Hematopoietic multipotent progenitor cell (in vitro differentiated cells): ENCODE results near the gene ADAMTS4. TPM values are rescaled to one million over a fixed set of nuclear protein-coding genes. Genes with fewer than 3 reads are reported as not detected.

Experiments
- DNase-seq, 3 donors: peaks; one replicate each; pipeline ENCODE4 v3.0.0-alpha.2; 2011 to 2015; ENCODE audit warnings: low read depth in 2 of 3, low spot score in 2 of 3
- total RNA-seq: library from RNA; depleted of rRNA; stranded (reverse); fragments of >200 nt; gene quantifications from one replicate; pipeline ENCODE4 v1.2.3, GENCODE V29; 2012

Gene ADAMTS4
- total RNA-seq, 1 donor, result under 0.01 TPM

DNA sequence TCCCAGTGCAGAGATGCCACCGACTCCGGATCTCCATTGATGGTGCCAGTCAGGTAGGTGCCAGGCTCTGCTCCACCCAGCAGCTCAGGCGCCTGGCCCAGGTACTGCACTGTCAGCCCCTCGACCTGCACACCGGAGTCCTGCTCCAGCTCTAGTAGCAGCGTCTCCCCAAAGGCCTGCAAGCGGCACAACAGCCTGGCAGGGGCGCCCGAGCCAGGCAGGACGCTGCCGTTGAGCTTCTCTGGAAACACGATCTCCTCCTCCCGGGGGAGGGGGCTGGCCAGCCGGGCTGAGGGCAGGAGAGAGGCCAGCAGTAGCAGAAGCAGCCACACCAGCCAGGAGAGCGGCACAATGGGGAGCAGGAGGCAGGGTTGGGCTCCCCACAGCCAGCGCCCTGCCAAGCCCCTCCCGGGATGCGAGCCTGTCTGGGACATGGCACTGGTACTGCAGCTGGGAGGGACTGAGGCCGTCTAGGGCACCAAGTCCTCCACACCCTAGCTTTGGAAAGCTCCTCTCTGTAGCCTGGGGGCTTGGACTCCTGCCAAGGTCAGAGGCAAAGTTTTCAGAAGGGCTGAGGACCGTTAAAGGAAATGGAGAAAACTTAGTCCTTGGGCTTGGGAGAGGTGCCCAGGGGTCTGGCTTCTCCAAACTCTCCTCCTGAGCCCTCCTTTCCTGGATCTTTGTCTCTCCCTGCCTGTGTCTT lies 509 bp downstream of the ADAMTS4 start:
- no peak for DNase-seq

DNA sequence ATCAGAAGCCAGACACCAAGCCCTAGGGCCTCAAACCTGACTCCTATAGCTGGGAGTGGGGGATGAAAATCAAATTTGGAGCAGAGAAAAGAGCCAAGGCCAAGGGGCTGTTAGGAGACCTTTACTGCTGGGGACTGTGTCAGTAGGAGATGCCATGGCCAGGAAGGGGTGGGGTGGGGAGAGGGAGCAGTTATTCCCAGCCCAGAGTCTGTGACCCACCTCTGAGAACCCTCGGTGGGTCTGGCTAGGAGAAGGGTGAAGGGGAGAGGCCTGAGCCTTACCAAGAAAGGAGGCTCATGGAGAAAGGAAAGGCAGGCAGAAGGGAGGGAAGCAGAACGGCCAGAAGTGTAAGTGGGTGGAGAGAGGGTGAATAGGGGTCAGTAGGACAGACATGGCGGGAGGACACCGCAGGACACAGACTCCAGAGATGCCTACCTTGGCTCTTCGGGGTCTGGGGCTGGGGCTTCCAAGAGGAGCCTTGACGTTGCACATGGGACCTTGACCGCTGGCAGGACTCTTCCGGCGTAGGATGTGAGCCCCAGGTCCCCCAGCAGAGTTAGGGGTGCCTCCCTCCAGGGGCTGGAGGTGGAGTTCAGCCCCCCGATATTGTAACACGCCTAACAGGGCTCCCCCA lies 1.2 kb downstream of the ADAMTS4 start:
- DNase-seq, result no peak

DNA sequence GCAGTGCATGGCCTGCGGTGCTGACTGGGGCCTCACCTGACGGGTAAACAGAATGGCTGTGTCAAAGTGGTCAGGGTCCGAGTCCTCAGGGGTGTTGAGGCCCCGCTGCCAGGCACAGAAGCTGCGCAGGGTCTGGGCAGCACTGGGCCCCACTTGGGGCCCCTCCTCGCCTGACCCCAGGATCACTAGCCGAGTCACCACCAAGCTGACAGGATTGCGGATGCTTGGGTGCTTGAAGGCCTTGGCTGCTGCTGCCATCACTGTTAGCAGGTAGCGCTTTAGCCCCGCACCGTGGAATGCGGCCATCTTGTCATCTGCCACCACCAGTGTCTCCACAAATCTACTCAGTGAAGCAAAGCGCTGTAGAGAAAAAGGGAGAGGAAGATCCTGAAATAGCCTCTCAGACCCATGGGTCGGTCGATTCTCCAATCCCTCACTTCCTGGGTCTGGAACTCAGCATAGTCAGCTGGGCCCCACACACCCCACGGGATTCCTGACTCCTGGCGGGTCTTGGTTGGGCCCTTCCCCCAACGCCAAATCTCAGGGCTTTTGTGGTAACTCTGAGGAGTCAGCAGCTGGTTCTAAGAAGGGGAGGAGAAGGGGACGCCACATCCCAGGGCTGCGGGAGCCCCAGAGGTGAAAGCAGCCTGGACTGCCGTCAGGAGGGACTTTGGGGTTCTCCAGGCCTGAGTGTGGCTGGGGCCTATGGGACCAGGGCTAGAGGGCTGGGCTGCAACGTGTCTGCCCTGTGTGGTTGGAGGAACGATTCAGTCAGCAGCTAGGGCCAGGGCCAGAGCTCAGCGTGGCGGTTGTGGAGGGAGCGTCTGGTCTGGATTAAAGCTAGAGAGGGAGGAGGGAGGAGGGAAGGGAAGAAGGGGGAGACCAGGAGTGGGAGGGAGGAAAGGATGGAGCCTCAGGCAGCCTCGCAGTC lies 2.1 kb downstream of the ADAMTS4 start:
- DNase-seq, result no peak

DNA sequence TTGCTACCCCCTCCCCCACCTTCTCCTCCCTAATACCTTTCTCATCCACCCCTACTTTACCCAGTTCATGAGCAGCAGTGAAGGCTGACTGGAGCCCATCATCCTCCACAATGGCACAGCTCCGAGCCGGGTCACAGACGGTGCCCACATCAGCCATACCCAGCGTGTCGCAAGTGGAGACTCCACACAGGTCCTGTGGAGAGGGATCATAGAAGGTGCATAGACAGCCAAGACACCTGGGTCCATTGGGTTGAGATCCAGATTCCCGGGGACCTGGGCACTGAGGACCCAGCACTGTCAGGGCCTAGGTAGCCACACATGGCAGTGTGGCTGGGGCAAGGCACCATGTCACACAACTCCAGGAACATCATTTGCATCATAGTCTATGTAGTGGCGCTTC lies 2.7 kb downstream of the ADAMTS4 start:
- no peak for DNase-seq

DNA sequence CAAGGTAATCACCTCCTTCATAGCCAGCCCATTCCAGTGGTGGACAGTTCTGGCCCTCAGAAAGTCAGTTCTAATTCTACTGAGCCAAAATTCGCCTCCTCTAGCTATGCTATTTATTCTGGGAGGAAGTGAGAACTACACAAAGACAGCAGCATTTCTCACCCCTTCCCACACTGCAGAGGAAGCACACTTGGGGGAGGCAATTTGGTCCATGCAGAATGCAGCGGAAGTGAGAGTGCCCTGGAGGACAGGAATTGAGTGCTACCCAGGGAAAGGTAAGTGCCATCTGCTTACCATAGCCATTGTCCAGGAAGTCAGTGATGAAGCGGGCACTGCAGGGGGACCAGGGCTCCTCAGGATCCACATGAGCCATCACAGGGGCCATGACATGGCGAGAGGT lies 3.7 kb downstream of the ADAMTS4 start:
- DNase-seq, result no peak

DNA sequence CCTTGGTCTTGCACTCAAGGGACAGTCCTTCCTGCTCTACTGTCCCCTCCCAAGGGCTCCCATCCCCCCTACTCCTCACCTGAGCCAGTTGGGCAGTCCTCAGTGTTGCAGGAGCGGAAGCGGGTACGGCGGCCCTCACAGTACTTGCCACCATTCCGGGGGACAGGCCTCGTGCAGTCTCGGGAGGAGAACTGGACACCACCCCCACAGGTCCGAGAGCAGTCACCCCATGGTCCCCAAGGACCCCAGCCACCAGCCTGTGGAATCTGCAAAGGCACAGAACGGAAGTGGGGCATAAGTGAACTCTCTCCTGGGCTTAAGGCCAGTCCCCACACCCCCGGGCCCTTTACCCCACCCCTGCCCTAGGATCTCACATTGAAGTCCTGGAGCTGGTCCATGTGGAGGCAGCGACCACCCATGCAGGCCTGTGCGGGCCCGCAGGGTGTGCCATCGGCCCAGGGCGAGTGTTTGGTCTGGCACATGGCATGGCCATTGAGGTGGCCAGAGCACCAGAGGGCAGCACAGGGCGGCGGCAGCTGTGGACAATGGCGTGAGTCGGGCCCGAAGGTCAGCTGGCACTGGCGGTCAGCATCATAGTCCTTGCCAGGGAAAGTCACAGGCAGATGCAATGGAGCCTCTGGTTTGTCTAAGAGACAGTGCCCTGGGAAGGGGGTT lies 5.2 kb downstream of the ADAMTS4 start:
- no peak for DNase-seq

DNA sequence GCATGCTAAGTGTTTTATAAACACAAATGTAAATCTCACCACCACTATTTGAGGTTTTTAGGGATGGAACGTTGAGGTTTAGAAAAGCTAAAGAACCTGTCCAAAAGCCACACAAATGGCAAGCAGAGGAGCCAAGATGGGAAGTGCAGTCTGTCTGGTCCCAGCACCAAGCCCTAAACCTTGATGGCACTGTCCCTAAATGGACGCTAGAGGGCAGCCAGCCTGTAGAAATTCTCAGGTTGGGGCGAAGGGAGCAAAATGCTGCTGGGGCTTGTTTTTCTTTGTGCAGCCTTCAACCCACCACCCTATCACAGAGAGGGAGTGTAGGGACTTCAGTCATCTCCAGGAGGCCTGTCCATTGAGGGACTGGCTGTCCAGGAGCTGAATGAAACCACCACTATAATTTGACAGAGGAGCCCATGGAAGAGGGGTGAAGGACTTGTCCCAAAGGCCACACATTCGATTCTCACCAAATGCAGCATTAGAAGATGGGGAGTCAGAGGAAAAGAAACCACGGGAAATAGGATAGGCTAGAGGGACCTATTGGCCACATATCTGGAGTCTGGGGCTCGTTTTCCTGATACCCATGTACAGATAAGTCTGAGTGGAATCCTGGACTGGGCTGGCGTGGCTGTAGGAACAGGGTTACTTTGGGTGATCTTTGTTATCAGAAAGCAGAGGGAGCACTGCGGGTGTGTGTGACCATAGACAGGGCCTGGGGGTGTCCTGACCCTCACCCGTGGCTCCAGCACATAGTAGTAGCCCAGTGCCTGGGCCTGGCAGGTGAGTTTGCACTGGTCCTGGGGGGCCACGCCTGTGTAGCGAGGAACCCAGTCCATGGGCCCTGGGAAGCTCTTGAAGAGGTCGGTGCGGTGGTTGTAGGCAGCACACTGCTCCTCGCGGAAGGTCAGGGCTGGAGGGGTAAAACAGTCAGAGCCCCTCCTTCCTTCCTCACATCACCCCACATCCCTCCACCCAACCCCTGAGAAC lies 6.1 kb downstream of the ADAMTS4 start:
- peak in 2 of 3 donors; percentile 61 to 87 for DNase-seq

DNA sequence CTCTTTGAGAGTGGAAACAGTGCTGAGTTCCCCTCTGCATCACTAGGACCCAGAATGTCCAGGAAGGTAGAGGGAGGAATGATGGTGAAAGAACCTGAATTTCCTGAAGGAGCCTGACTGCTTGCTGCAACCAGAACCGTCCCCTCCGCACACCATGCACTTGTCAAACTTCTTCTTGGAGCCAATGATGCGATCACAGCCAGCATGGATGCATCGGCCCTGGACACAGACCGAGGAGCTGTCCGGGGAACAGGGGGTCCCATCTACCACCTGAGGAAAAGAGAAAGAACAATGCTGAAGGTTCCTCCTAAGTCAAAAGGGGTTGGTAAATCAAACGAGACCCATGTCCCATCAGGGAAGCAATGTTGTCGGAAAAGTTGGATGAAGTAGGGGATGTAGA lies 6.9 kb downstream of the ADAMTS4 start:
- no peak for DNase-seq

DNA sequence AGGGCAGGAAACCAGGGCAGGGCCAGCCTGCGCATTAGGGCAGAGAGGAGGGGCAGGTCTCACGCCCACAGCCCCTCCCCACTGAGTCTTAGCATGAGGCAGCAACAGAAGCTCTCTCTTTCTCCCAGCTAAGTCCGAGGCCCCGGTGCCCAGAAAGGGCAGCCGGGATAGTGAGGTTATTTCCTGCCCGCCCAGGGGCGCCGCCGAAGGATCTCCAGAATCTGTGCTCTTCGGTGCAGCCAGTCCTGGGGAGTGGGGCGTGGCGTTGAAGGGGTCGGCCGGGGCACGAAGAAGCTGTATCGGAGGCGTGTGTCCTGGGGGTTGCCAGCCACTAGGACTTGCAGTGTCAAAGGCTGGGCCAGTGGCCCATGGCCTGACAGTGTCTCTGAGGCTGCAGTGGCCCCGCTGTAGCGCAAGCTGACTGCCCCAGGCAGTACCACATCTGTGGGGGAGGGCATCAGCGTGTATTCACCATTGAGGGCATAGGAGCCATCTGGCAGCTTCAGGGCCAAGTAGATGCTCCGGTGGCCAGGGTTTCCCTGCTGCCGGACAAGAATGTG lies 7.8 kb downstream of the ADAMTS4 start:
- DNase-seq, result no peak

DNA sequence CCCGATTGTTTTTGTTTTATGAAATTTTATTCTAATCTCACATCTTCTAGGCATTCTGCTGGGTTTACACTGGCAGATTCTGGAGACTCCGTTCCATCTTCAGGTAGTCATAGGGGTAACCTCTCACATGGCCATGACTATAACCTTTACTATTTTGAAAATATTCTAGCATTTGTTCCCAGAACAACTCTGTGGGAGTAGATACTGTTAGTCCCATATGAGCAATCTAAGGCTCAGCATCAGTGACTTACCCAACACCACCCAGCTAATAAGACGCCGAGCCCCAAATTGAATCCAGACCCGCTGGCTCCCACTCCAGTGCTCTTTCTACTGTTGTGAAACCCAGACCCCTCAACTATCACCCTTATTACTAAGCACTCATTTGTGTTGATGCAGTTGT lies 9.8 kb downstream of the ADAMTS4 start:
- no peak for DNase-seq

DNA sequence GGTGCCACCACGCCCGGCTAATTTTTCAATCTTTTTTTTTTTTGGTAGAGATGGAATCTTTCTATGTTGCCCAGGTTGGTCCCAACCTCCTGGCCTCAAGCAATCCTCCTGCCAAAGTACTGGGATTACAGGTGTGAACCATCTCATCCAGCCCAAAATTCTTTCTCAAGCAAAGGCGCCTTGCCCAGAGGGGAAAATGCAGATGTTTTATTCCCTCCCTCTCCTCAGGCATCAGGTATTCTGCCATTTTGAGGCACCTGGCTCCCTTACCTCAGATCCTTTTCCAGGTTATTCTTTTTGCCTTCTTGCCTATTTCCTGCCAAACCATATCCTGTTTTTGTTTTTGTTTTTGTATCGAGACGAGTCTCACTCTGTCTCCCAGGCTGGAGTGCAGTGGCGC lies 10.5 kb downstream of the ADAMTS4 start:
- DNase-seq, result no peak

DNA sequence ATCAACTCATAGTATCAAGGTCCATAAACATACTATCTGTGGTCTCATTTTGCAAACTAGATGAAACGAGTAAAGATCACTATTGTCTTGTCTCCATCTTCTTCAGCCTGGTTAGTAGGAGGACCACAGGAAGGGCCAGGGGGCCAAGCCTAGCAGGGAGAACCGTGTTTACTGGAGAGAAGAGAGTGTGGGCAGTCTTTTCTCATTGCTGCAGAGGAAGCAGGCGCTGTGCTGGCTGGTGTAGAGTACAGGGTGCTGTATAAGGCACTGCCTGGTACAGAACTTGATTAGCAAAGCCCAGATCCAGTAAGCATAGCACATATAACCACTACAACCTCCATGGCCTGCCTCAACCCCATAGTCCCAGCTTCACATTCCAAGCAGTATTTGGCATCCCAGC lies 11.5 kb downstream of the ADAMTS4 start:
- no peak for DNase-seq

DNA sequence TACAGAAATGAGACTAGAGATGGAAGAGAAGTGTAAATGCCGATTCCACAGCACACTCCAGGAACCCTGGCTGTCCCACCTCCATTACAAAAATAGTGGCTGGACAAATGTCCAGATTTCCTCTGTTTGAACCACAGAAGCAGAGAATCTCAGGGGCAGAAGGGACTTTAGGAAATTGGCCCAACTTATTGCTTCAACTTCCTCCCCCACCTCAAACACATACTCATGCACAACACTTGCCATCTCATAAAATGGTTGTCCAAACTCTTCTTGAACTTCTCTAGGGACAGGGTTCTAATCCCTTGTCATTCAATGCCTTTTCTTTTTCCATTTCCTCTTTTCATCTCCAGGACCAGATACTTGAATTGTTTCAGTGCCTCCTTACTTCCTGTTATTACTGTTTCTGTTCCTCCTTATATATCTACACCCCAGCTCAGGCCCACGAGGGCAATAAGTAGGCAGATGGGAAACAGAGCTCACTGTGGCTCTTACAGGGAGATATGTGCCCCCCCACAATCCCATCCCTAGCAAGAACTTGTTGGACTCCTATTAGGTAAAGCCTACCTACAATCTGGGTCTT lies 13.0 kb downstream of the ADAMTS4 start:
- DNase-seq, result peak in 1 of 3 donors; percentile 45

DNA sequence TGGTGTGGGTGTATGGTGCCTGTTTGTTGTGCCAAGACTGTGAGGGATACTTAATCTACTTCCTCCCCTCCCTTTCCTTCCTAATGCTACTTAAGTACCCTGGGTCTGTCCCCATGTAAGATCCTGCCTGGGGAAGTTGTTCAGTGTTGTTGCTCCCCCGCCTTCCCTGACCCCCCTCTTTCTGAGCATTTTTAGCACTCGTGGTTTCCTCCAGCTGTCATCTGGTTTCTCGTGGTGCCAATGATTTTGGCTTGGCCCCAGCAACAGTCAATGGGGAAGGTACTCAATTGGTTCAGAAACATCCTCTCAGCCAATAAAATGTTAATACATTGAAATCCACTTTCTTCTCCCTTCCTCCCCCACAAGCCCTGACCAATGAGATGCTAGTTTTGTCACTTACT lies 13.6 kb downstream of the ADAMTS4 start:
- peak; percentile 54 to 99 (median 95) for DNase-seq

DNA sequence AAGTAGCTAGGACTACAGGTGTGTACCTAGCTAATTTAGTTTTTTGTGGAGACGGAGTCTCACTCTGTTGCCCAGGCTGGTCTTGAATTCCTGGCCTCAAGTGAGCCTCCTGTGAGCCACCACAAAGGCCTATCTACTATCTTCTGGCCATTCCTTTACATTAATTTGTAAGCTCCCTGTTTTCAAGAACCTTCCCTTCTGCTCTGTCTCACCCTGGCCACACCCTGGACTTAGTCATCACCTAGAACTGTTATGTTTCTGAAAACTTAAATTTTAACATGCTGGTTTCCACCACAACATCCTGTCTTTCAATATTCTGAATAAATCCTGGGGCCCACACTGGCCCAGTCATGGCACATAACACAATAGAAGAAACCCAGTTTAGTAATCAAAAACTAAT lies 16.6 kb downstream of the ADAMTS4 start:
- peak in 1 of 3 donors; percentile 36 for DNase-seq

DNA sequence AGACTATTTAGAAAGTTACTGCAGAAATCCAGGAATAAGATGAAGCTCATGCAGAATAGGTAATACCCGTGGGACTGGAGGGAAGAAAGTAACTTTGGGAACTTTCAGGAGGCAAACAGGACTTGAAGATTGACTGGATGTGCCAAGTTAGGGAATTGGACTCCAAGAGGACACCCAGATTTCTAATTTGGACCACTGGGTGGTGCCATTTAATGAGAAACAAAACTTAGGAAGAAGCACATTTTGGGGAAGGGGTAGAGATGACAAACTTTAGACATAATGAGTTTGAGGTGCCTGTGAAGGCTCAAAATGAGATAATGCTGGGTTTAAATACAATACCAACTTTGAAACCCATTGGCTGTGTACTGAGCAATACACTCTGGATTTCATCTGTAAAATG lies 18.2 kb downstream of the ADAMTS4 start:
- peak in 1 of 3 donors; percentile 54 for DNase-seq

DNA sequence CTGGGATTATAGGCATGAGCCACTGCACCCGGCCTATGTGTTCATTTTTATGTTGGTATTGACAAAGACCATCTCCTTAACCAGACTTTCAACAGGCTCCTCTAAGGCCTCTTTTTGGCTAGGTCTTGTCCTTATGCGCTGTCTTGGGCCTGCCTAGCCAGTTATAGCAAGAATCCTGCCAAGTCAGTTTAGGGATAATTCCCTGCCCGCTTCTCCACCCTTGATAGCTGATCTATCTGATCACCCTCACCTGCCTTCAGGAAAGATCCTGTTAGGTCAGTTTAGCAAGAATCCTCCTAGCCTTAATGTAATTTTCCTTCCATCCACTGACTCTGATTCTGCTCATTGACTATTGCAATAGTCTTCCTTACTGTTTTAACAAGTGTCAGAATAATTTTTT lies 19.2 kb downstream of the ADAMTS4 start:
- DNase-seq, result no peak

DNA sequence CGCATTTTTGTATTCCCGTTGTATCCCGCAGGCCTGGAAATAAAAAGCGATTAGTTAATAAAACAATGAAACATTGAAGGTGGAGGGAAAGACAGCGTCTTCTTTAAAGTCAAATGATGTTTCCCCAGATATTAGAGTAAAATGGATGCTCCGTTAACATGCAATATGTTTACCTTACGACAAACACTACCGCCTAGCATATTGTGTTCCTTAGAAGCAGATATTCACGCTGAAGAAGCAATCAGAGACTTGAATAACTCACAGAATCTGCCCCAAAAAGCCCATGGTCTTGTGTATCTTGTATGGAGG lies 21.0 kb downstream of the ADAMTS4 start:
- DNase-seq, result no peak
